AG04450 (cell line): ENCODE results near the gene SLC6A9. TPM values are rescaled to one million over a fixed set of nuclear protein-coding genes. Genes with fewer than 3 reads are reported as not detected.

Experiments
- CTCF ChIA-PET: fragments of 300-600, 350-600 bp; formaldehyde crosslinking; extraction: SDS; loops from one replicate; lab custom pipeline; 2022; ENCODE audit warnings: antibody characterized with exemption, inconsistent platforms; lab: Charles Lee
- POLR2A ChIA-PET: fragments of 350-600 bp; formaldehyde crosslinking; extraction: SDS; loops from one replicate; lab custom pipeline; 2021; ENCODE audit warnings: antibody characterized with exemption, inconsistent platforms; lab: Yijun Ruan, JAX
- DNase-seq: peaks from one replicate; pipeline ENCODE4 v3.0.0-alpha.2; 2011; ENCODE audit warnings: low read depth, low spot score
- H3K27ac ChIP-seq: one replicate; pipeline ENCODE4 v1.5.1; 2012; ENCODE audit warnings: low read depth, low read length, control low read depth
- H3K27me3 ChIP-seq: one replicate; pipeline ENCODE4 v1.6.0; 2012; ENCODE audit warnings: low read length; ENCODE audit not compliant: control insufficient read depth, insufficient read depth
- H3K4me3 ChIP-seq: 2 replicates; pipeline ENCODE4 v1.5.1; 2011; ENCODE audit warnings: mild to moderate bottlenecking, low read depth, low read length, control low read depth
- H3K9me3 ChIP-seq: 2 replicates; pipeline ENCODE4 v1.5.1; 2012; ENCODE audit warnings: low read length; ENCODE audit not compliant: control insufficient read depth, insufficient read depth
- CTCF ChIP-seq: IDR thresholded peaks from 2 replicates; pipeline ENCODE4 v1.5.1; 2011; ENCODE audit warnings: low read depth, low read length, control low read depth, inconsistent platforms
- polyA plus RNA-seq: library from polyadenylated mRNA; depleted of rRNA; stranded (reverse); fragments of >200 nt; gene quantifications from 2 replicates; pipeline ENCODE4 v1.2.3, GENCODE V29; 2011

SLC6A9 gene
- polyA plus RNA-seq, 1 experiment: 16.3 TPM

- no peaks in the 10 kb centered on the region for H3K27me3 ChIP-seq
- TF ChIP-seq CTCF: no peak
- ChIA-PET POLR2A (no interaction called here), CTCF (no interaction called here)
- H3K4me3 ChIP-seq: no peak overlapping the region
- H3K9me3 ChIP-seq: peaks cover 7% of the 10 kb centered on the region; the same call in 1 of the 2 replicates
- H3K27ac ChIP-seq: no peak overlapping the region
- no peak for DNase-seq
These were observed 37.2 kb upstream of the SLC6A9 start for GRCh38 chr1:44068442-44068921.

- no peak for DNase-seq
- CTCF ChIA-PET: no interaction called here
- POLR2A ChIA-PET: no interaction called here
- Histone ChIP-seq H3K27ac (no peak overlapping the region), H3K9me3 (peaks cover 7% of the 10 kb centered on the region; the same call in 1 of the 2 replicates), H3K4me3 (no peak overlapping the region), H3K27me3 (no peaks in the 10 kb centered on the region)
- no peak for TF ChIP-seq CTCF
These were observed 36.3 kb upstream of the SLC6A9 start for GRCh38 chr1:44067266-44068250.

- Histone ChIP-seq H3K9me3 (no peaks in the 10 kb centered on the region), H3K27me3 (no peaks in the 10 kb centered on the region), H3K4me3 (no peak overlapping the region), H3K27ac (no peak overlapping the region)
- no peak for TF ChIP-seq CTCF
- DNase-seq: no peak
- POLR2A ChIA-PET: no interaction called here
- CTCF ChIA-PET: interaction anchor here (2.1 kb wide), 1 partner anchor 15 kb away, joined by 12 read pairs; no protein-coding TSS in a partner anchor
These were observed 31.5 kb upstream of the SLC6A9 start for GRCh38 chr1:44062656-44063179.

GRCh38 chr1:44061857-44062256 is 30.6 kb upstream of the SLC6A9 start:
- POLR2A ChIA-PET: no interaction called here
- TF ChIP-seq CTCF: no peak
- DNase-seq: no peak
- H3K27ac ChIP-seq: no peak overlapping the region
- H3K4me3 ChIP-seq: no peak overlapping the region
- CTCF ChIA-PET: interaction anchor here (2.1 kb wide), 1 partner anchor 14 kb away, joined by 12 read pairs; no protein-coding TSS in a partner anchor
- H3K27me3 ChIP-seq: no peaks in the 10 kb centered on the region
- no peaks in the 10 kb centered on the region for H3K9me3 ChIP-seq
